GM20431 (cell line): ENCODE data around the gene DDX59.

ENCODE experiments used
- in situ Hi-C: fragments of 300-500 bp; cut with MseI, MboI; formaldehyde crosslinking; loops from one replicate; pipeline ENCODE4 v1.15.0; 2020; ENCODE audit warnings: low sequenced_read_pairs; ENCODE audit not compliant: unreplicated experiment

DDX59 gene

DNA sequence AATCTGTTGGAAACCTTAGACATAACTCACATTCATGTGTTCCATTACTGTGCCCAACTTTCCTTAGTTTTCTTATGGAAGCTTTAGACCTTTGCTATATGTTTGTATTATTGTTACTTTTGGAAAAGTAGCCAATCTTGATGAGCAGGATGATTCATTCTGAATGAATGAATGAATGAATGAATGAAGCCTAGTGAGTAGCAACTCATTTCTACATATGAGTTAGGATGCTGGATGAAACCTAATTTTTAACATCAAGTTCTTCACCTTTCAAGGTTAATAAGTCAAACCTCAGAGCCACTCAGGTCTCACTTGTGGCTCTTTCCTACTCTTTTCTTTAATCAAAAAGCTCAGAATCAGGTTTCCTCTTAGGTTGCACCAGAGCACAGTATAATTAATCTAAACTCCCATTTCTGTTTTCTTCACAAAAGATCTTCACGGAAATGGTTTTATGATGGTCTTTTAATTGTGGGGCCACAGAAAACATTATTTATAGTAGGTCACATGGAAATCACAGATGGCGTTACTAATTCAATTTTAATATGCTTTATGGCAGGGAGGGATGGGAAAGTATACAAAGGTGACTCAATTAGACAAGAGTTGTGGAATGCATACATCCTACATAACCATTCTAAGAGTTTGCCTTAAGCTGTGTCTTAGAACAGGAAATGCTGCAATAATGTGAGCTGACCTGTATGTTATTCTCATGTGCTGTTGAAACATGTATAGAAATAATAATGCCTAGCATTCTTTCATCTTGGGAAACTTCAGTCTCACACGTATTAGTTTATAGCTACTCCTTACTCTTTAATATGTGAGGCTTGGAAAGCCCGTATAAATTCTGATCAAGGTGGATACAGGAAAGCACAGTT is 4.5 kb upstream of the DDX59 start:
- in situ Hi-C loops: no loop called here

DNA sequence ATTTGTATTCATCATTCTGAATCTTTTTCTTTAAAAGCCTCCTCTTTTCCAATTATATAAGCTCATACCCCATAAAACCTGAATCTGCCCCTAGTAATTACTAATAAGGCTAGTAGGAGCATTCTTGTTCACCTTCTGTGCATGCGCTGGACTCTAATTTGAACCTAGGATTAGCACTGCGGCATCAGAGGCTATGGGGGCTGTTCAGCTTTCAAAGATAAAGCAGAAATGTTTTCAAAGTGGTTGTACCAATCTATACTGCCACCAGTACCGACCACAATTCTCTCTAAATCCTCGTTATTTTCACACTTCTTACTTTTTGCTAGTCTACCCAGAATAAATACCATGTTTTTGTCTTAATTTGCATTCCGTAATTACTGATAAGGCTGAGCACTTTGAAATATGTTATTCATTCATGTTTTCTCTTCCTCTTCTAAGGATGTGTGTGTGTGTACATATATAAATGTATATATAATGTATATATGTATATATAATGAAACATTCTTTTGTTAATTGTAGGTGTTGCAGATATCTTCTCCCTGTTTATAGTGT is 1.6 kb upstream of the DDX59 start:
- in situ Hi-C loops: no loop called here

DNA sequence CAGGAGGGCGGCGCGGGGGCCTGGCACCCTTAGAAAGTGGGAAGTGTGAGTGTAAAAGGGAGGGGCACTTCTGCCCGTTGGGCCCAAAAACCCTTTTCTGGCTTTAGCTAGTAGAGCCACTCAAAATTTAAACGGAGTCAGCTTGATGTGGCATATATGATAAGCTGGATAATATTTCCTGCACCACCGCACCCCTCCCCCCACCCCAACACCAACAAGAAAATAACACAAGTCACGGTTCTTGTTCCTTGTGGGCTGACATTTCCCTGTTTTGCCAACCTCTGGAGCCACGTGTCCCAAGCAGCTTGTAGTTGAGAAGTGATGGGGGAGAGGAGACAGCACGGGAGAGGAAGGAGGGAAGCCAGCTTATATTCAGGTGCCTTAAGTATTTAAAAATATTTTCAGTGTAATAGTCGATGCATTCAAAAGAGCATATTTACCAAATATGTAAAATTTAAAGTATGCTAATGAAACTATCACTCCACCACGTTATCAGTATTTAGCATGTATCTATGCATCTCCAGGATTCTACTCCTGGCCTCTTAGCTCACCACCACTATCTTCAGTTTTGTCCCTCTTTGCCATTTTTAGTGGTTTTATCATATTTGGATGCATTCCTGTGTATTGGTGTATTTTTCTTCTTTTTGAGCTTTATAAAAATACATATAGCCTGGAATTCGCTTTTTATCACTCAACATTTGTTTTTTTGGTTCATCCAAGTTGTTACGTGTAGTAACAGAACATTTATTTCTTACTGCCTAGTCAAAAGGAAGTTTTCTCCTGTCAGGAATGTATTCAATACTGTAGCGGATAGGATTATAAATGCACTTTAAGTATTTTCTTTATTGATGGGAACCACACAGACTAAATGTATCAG is 773 bp upstream of the DDX59 start:
- in situ Hi-C loops: no loop called here

DNA sequence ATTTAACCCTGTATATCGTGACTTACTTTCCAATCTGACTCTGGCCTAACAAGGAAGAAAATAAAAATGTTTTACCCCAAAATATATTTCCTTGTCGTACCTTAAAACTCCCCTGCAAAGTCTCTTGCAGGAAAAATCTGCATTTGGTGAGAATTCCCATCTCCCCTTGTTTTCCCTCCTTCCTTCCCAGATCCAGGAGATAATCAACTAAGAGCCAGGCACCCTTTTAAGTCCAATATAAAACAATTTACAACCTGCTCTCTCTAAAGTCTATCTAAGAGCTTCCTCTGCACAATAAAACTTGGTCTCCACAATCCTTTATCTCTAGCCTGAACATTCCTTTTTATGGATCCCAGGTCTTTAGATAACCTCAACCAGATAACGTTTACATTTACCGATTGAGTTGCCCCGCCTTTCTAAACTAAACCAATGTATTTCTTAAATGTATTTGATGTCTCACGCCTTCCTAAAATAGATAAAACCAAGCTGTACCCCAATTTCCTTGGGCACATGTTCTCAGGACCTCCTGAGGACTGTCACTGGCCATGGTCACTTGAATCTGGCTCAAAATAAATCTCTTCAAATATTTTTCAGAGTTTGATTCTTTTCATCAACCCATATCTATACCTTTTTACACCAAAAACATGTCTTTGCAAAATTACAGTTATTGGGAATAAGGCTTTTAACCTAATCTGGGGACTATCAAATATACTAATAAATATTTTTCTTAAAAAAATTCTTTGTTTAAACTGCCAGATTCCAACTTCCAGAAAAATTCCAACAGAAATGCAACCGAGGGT is 993 bp downstream of the DDX59 start:
- in situ Hi-C loops: no loop called here

DNA sequence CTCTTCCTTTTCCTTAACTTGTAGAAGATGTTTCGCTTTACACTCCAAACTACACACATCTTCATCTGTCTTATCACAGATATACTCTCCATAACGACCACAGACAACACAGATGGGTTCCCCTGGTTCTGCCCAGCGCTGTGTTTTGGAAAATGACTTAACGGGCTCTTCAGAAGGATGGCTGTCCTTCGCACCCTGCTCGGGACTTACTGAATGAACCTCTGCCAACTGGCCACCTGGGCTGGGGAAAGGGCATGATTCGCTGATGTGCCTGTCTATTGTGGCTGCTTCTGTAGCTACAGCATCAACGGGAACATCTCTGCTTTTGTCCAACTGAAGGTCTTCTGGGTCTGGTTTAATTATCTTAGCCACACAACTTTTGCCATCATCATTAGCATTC is 3.4 kb downstream of the DDX59 start:
- in situ Hi-C loops: no loop called here

DNA sequence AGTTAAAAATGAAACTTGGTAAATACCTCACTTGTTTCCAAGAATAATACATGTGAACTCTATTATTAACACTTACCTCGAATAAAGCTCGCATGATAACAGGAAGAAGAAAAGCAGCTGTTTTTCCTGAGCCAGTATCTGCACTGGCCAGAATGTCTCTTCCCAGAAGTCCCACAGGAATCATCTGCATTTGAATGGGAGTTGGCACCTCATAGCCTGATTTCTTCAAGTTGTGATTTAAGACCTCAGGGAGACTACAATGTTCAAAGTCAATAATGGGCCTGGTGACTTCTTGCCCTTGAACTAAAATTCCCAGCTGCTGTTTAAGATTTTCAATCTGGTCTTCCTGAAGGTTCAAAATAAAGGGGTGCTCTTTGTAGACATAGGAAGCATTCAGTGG is 3.8 kb downstream of the DDX59 start:
- in situ Hi-C loops: no loop called here

DNA sequence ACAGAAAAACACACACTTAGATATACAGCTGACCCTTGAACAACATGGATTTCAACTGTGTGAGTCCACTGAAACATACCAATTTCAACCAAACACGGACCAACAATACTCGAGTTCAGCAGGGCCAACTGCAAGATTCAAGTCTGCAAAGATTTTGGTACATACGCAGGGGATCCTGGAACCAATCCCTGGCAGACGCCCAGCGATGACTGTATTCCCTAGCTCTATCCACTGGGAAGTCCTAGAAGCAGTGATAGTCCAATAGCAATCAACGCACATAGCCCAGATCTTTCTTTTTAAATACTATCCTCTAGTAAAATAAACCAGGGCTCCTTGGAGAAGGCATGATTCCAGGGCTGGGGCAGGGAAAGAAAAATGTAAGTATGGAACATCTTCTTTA is 9.0 kb downstream of the DDX59 start:
- in situ Hi-C loops: no loop called here

DNA sequence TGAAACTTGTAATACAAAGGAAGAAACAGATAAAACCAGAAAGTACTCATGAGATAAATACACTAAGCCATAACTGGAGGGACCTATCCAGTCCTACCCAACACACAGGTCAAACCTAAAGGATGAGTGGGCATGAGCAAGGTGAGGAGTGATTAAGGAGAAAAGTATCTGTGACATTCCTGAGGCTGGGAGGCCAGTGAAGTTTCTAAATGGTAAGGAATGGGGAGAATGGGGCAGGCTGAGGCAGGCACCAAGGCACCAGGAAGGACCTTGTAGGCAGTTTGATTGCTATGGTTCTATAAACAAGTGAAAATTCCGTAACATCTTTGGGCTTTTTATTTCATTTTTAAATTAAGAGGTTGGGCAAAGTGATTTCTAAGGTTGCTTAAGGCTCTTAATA is 10.4 kb downstream of the DDX59 start:
- in situ Hi-C loops: no loop called here

DNA sequence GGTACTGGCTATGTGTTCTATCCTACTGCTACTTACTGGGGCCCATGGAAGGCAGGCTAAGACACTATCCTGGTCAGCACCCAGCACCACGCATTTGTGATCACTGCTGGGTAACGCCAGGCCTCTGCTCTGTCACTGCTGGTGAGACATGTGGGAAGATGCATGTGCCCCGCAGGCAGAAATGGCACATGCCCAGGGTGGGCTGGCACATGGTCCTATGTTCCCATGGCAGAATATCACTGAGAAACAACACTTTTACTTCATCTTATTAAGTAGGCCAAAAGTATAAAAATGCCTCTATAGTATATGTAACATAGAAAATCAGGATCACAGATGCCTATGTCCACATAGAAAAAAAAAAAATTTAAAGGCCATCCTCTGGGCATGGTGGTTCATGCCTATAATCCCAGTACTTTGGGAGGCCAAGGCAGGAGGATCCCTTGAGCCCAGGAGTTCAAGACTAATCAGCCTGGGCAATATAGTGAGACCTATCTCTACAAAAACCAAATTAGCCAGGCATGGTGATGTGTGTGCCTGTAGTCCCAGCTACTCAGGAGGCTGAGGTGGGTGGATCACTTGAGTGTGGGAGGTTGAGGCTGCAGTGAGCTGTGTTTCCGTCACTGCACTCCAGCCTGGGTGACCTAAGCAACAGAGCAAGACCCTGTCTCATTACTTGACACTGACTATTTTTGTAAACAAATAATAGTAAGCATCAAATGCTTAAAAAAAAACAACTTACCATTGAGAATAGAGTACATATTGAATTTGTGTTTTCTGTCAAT is 11.5 kb downstream of the DDX59 start:
- in situ Hi-C loops: no loop called here

DNA sequence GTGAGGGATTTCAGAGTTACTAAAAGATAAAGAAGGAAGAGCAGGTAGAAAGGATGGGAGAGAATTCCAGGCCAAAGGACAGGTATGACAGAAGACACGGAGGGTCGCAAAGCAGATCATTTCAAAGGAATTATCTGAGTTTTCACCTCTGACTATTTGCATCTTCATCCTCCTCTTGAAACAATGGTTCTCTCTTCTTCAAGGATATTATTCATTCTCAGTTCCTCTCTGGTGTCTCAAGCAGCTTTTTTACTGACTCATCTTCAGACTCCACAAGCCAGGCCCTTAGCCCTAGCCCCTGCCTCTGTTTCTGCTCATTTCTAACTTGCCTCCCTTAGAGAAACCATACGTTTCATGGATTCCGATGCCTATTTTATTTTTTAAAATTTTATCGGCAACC is 15.0 kb downstream of the DDX59 start:
- in situ Hi-C loops: no loop called here

DNA sequence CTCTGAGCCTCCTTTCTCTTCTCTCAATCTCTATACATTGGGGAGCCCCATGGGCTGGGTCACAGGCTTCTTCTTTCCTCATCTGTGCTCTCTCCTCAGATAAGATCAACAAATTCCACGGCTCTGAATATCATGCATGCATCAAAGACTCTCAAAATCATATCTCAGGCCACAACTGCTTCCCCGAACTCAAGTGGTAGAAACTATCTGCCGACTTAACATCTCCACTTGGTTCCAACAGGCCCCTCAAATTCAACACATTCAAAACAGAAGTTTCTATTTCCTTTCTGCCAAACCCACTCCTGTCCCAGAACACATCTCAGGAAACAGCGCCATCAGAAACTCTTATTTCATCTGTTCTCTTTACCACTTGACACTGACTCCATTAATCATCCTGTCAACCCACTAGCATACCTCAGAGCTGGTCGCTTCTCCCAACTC is 16.7 kb downstream of the DDX59 start:
- in situ Hi-C loops: no loop called here

DNA sequence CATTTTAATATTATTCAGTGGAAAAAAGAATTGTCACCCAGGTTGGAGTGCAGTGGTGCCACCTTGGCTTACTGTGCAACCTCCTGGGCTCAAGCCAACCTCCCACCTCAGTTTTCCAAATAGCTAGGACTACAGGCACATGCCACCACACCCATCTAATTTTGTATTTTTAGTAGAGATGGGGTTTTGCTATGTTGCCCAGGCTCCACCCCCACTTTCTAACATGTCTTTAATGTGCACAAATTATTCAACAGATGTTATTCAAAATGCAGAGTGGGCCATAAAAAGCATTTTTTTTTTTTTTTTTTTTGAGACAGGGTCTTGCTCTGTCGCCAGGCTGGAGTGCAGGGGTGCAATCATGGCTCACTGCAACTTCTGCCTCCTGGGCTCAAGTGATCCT is 17.3 kb downstream of the DDX59 start:
- in situ Hi-C loops: no loop called here

DNA sequence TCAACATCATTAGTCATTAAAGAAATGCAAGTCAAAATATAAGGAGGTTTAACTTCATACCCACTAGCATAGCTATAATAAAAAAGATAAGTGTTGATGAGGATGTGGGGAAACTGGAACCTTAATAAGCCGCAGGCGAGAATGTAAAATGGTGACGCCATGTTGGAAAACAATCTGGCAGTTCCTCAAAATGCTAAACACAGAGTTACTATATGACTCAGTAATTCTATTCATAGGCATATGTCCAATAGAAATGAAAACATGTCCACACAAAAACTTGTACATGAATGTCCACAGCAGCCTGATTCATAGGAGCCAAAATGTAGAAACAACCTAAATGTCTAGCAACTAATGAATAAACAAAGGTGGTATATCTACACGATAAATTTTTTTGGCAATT is 23.2 kb downstream of the DDX59 start:
- in situ Hi-C loops: no loop called here

DNA sequence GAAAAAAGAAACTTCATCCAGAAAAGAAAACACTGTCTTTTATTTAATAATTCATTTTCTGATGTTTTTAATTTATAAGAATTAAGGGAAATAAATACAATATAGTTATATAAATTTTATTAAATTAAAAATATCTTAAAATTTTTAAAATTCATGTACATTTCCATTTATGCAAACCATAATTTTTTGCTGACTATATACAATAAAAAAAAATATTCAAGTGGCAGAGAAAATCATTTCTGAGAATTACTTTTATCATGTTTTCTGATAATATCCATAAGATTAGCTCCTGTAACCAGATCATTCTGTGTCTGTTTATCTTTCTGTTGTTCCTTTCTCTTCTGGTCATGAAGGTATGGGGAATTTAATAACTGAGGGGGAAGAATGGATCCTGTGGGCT is 25.7 kb downstream of the DDX59 start:
- in situ Hi-C loops: no loop called here

DNA sequence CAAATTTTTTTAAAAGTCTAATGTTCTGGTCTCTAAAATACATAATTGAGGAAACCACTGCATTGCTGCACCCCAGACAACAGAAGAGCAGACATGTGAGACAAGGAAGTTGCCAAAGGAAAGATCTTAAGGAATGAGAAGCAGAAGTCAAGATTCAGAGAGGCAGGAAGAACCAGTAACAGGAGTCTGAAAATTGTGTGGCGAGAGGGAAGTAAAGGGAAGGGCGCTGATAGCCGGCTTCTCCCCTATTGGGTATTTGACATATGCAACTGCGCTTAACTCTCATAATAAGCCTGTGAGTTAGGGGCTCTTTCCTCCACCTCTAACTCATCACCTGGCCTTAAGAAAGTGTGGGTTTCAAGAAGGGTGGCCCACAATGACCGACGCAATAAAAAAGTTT is 27.2 kb downstream of the DDX59 start:
- in situ Hi-C loops: no loop called here

DNA sequence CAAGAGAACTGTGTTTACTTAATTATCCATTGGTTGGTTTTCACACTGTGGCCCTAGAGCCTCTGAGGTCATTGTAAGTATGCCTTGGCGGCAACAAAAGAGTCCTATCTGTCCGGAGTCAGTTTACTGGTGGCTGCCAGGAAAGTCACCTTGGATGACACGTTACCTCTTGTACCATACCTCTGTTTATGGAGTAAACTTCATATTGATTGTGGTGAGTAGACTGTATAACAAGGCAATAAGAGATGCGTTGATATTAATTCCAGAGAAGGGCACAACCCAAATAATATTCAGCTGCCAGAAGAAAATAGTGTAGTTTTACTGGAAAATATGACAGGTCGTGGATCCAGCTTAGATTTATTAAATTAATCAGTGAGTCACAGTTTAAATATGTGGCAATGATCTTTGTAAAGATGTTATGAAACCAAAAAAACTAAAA is 28.7 kb downstream of the DDX59 start:
- in situ Hi-C loops: no loop called here

DNA sequence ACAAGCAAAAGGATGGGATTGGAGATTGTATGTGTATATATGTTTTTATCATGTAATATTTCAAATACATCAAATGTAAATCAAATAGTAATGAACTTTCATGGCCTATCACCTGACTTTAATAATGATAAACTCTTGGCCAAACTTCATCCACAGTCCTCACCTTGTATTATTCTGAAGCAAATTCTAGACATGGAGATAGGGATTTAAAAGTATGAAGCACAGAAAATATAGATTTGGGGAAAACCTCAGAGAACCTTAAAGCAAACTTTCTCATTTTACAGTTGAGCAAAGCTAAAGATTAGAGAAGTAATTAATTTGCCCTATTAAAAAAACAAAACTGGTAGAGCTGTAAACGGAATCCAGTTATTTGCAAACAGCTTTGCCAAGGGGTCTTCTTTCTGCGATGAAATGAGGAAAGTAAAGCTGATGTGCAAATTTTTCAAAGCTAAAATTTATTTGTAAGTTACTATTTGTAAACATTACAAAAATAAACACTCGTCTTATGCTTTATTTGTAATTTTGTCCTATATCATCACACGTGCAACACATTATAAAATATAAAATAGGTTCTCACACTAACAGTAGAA is 29.2 kb downstream of the DDX59 start:
- in situ Hi-C loops: no loop called here

DNA sequence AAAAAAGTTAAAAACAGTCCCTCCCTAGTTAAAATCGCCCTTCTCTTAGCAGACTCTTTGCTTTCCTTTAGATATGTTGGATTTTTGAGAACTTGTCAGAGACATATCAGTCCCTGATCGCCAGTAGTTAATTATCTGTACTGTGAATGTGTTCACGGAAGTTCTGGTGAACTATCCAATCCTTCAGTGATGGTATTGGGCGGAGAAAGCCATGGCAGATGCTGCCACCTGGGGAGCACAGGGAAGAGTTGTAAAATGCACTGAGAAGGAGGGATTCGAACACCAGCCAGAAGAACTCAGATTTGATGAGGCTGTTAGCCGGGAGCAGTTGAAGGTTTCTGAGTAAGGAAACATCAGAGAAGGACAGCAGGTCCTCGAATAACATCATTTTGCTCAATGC is 31.6 kb downstream of the DDX59 start:
- in situ Hi-C loops: no loop called here

DNA sequence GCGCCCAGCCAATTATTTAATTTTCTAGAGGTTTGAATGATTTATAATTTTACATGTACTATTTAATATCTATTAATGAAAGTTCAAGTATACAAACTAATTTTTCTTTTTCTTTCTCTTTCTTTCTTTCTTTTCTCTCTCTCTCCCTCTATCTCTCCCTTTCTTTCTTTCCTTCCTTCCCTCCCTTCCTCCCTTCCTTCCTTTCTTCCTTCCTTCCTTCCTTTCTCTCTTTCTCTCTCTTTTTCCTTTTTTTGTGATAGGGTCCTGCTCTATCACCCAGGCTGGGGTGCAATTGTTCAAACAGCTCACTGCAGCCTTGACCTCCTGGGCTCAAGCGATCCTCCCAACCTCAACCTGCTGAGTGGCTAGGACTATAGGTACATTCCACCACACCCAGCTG is 33.0 kb downstream of the DDX59 start:
- in situ Hi-C loops: no loop called here
